ENCODE results near the gene NHERF1.
A peak's percentile ranks its signal among the peaks of the same experiment; 100 is the strongest.

GRCh38 chr17:74815550-74816370 is 67.3 kb downstream of the NHERF1 start:
- peak in 2 of 6 experiments; percentile 6 to 18 for TF ChIP-seq CTCF (IDR thresholded peaks at IDR 0.05)
- TF ChIP-seq POLR2A (IDR thresholded peaks at IDR 0.05) = no peak
